ENCODE measurements around the gene GET4.

- no peak for TF ChIP-seq CTCF (IDR thresholded peaks at IDR 0.05)
- TF ChIP-seq EZH2phosphoT487 (IDR thresholded peaks at IDR 0.05), result no peak
Measured at GRCh38 chr7:856444-857095, 19.8 kb upstream of the GET4 start.
